HUES6 (cell line): ENCODE results near the gene CCDC88C.

Experiments
- H3K27ac ChIP-seq: 2 replicates; pipeline ENCODE4 v1.7.0; 2013; ENCODE audit warnings: low read depth, mild to moderate bottlenecking, low read length, inconsistent platforms
- H3K27me3 ChIP-seq: 2 replicates; pipeline ENCODE4 v1.6.1; 2013; ENCODE audit warnings: low read length; ENCODE audit not compliant: control insufficient read depth, insufficient read depth
- H3K36me3 ChIP-seq: 2 replicates; pipeline ENCODE4 v1.6.1; 2013; ENCODE audit warnings: low read length; ENCODE audit not compliant: control insufficient read depth, insufficient read depth
- H3K4me1 ChIP-seq: 2 replicates; pipeline ENCODE4 v1.6.1; 2013; ENCODE audit warnings: low read length; ENCODE audit not compliant: control insufficient read depth, insufficient read depth
- H3K4me3 ChIP-seq: 2 replicates; pipeline ENCODE4 v1.5.1; 2013; ENCODE audit warnings: low read depth, low read length
- H3K9ac ChIP-seq: one replicate; pipeline ENCODE4 v1.6.1; 2013; ENCODE audit warnings: mild to moderate bottlenecking, low read length
- H3K9me3 ChIP-seq: 2 replicates; pipeline ENCODE4 v1.6.1; 2013; ENCODE audit warnings: low read depth, low read length; ENCODE audit not compliant: control insufficient read depth, insufficient read depth

Gene CCDC88C

DNA sequence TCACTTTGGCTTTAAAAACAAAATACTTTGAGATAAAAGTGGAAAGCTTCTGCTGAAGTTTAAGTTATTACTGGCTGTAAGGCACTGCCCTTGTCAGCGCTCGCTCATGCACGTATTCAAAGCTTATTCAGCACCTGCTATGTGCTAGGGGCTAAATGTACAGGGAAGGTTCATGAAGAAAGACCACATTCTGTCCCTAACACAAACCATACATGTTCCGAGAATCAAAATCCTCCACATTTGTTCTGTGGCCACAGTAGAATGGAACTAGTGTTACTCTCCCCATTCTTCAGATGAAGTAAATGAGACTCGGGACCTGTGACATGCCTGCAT lies 139.3 kb downstream of the CCDC88C start:
- Histone ChIP-seq H3K4me1 (no peaks in the 10 kb centered on the region), H3K4me3 (no peak overlapping the region), H3K27ac (no peak overlapping the region; the same call in 1 of the 2 replicates), H3K9me3 (no peaks in the 10 kb centered on the region), H3K9ac (no peak overlapping the region), H3K27me3 (no peaks in the 10 kb centered on the region), H3K36me3 (peaks cover 82% of the 10 kb centered on the region)

GRCh38 chr14:91277546-91278382 lies 139.9 kb downstream of the CCDC88C start:
- no peaks in the 10 kb centered on the region for H3K9me3 ChIP-seq
- H3K27me3 ChIP-seq = no peaks in the 10 kb centered on the region
- H3K27ac ChIP-seq = peak overlapping the region; percentile 6; the same call in 1 of the 2 replicates
- peaks cover 79% of the 10 kb centered on the region for H3K36me3 ChIP-seq
- H3K4me1 ChIP-seq = no peaks in the 10 kb centered on the region
- no peak overlapping the region for H3K9ac ChIP-seq
- no peak overlapping the region for H3K4me3 ChIP-seq

GRCh38 chr14:91274796-91275195 lies 142.8 kb downstream of the CCDC88C start:
- no peaks in the 10 kb centered on the region for H3K9me3 ChIP-seq
- H3K4me1 ChIP-seq = no peaks in the 10 kb centered on the region
- no peak overlapping the region for H3K4me3 ChIP-seq
- H3K27ac ChIP-seq = no peak overlapping the region
- no peaks in the 10 kb centered on the region for H3K27me3 ChIP-seq
- peaks cover 62% of the 10 kb centered on the region for H3K36me3 ChIP-seq
- no peak overlapping the region for H3K9ac ChIP-seq

DNA sequence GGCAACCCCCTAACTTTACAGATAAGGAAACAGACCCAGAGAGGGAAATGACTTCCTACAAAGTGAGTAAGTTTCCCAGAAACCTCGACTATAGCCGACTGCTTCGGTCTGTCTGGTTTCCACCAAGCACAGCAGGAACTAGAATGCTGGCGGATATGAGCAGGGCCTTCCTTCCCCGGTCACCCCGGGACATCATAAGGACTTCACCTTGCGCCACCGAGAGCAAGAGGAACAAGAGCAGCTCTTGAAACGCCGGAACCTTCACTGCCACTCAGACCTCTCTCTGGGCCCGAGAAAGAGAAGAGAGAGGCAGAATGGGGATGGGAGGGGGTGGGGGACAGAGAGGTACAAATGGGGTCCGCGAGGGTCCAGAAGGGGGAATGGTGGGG lies 143.7 kb downstream of the CCDC88C start:
- H3K27me3 ChIP-seq = no peaks in the 10 kb centered on the region
- H3K9ac ChIP-seq = no peak overlapping the region
- H3K4me1 ChIP-seq = no peaks in the 10 kb centered on the region
- peaks cover 52% of the 10 kb centered on the region for H3K36me3 ChIP-seq
- no peak overlapping the region for H3K27ac ChIP-seq
- H3K9me3 ChIP-seq = no peaks in the 10 kb centered on the region
- H3K4me3 ChIP-seq = no peak overlapping the region

DNA sequence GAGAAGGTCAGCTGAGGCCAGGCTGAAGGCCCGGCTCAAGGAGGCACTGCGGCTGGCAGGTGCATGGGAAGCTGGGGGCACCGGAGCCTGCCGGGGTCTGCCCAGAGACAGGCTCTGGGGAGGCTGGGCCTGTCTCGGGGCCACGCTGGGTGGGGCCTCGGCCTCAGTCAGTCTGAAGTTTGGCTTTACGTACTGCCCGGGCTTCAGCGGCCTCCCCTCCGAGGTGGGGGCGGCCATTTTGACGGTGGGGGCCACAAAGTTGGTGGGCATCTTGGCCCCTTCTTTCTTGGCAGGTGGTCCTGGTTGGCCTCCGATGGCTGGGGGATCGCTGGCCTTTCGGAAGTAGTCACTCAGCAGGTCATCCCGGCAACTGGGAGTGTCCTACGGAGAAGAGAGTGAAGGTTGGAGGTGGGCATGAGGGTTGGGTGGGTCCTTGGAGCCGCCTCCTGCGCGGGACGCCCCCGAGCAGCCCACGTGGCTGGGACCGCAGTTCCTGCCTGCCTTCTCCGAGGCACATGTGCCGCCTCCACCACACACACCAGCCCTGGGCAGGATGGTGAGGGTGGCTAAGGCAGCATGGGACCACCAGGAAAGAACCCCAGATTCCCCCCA lies 144.2 kb downstream of the CCDC88C start:
- H3K36me3 ChIP-seq = peaks cover 48% of the 10 kb centered on the region
- H3K9me3 ChIP-seq = no peaks in the 10 kb centered on the region
- H3K27me3 ChIP-seq = no peaks in the 10 kb centered on the region
- H3K9ac ChIP-seq = no peak overlapping the region
- no peaks in the 10 kb centered on the region for H3K4me1 ChIP-seq
- H3K4me3 ChIP-seq = no peak overlapping the region
- H3K27ac ChIP-seq = no peak overlapping the region

DNA sequence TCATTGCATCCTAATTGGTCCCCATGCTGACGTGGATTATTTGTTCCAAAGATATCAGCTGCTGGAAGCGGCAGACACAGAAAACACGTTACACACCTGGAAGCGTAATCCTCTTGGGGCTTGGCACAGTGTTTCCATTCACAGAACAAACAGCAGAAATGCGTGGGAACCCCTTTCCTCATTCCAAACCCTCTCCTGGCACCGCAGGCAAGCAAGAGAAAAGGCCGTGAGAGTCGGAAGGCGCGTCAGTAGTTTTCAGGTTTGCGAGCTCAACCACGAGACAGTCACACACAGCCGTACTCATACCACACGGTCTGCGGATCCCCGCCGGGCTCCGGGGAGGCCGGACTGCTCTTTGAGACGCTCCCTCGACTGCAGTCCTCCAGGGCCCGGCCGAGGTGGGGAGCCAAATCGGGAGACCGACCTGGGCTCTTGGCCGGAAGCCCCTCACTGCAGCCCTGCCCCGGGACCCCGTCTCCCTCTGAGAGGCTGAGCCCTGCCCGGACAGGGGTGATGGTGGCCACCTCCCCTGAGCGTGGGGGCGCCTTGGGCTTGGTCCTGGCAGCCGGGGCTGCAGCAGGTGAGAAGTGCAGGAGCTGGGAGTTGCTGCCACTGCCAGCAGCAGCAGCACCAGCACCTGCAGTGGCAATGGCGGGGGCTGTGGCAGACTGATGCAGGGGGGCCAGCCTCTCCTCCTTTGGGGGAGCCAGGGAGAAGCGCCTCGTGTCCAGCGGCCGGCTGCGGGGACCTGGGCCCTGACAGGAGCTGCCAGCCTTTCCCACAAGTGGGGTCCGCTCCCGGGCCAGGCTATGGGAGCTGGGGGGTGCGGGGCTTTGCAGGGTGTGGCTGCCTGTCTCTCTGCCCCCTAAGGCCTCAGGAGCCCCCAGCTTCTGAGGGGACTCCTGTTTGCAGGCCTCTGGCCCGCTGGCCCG lies 145.0 kb downstream of the CCDC88C start:
- no peak overlapping the region for H3K27ac ChIP-seq
- no peaks in the 10 kb centered on the region for H3K27me3 ChIP-seq
- no peaks in the 10 kb centered on the region for H3K9me3 ChIP-seq
- no peak overlapping the region for H3K9ac ChIP-seq
- peaks cover 41% of the 10 kb centered on the region for H3K36me3 ChIP-seq
- H3K4me3 ChIP-seq = no peak overlapping the region
- H3K4me1 ChIP-seq = no peaks in the 10 kb centered on the region

DNA sequence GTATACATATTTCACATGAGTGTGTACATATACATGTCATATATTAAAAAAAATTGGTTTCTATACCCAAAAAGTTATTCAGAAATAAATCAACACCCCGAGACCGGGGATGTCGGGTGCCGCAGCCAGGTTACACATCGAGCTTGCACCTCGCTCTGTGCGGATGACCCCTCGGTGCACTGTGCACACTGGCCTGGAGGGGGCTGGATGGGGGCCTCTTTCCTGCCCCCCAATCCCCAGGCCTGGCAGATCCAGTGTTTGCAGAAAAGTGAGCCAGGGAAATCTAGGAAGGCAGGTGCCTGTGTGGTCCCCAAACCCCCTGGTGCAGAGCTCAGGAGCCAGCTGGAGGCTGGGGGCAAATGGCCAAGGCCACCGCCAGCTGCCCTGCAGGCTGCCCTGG lies 146.0 kb downstream of the CCDC88C start:
- Histone ChIP-seq H3K36me3 (peaks cover 33% of the 10 kb centered on the region), H3K9ac (no peak overlapping the region), H3K4me3 (no peak overlapping the region), H3K9me3 (no peaks in the 10 kb centered on the region), H3K27me3 (no peaks in the 10 kb centered on the region), H3K27ac (no peak overlapping the region), H3K4me1 (no peaks in the 10 kb centered on the region)

GRCh38 chr14:91270619-91271018 lies 147.0 kb downstream of the CCDC88C start:
- H3K4me3 ChIP-seq = no peak overlapping the region
- H3K36me3 ChIP-seq = peaks cover 26% of the 10 kb centered on the region
- H3K27me3 ChIP-seq = peaks cover 2% of the 10 kb centered on the region; the same call in 1 of the 2 replicates
- H3K4me1 ChIP-seq = no peaks in the 10 kb centered on the region
- H3K9ac ChIP-seq = no peak overlapping the region
- H3K9me3 ChIP-seq = no peaks in the 10 kb centered on the region
- H3K27ac ChIP-seq = no peak overlapping the region

DNA sequence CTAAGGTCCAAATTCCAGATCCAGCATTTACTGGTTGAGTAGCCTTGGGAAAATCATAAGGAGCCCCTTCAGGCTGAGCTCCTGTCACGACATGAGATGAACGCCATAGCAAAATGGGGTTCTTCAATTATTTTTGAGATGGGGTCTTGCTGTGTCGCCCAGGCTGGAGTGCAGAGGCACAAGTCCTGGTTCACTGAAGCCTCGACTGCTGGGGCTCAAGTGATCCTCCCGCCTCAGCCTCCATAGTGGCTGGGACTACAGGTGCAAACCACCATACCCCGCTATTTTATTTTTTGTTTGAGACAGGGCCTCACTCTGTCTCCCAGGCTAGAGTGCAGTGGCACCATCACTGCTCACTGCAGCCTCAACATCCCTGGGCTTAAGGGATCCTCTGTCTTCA lies 147.4 kb downstream of the CCDC88C start:
- Histone ChIP-seq H3K9me3 (no peaks in the 10 kb centered on the region), H3K4me3 (no peak overlapping the region), H3K36me3 (peaks cover 25% of the 10 kb centered on the region), H3K4me1 (no peaks in the 10 kb centered on the region), H3K27ac (no peak overlapping the region), H3K27me3 (peaks cover 6% of the 10 kb centered on the region), H3K9ac (no peak overlapping the region)

- no peak overlapping the region for H3K9ac ChIP-seq
- peaks cover 17% of the 10 kb centered on the region for H3K36me3 ChIP-seq
- no peak overlapping the region for H3K27ac ChIP-seq
- no peaks in the 10 kb centered on the region for H3K9me3 ChIP-seq
- peaks cover 14% of the 10 kb centered on the region for H3K27me3 ChIP-seq
- H3K4me1 ChIP-seq = no peaks in the 10 kb centered on the region
- H3K4me3 ChIP-seq = no peak overlapping the region
Observed at GRCh38 chr14:91269076-91269991, 148.3 kb downstream of the CCDC88C start.
